Stimulated activated CD4-positive, alpha-beta T cell treated with anti-CD3 and anti-CD28 coated beads, TNF-alpha, amount 100 ng/mL, for 24 hours (primary cell): Measurements from ENCODE around the gene KRT81.
"Not testable (repeated sequence)": the region's sequence is repeated elsewhere in the genome, so short reads cannot be mapped to it uniquely, and the experiment has no call there.

Experiments used
- DNase-seq, 3 experiments: peaks; one replicate each; pipeline ENCODE4 v3.0.0-alpha.2; 2020; ENCODE audit warnings: low read depth in 3 of 3

The KRT81 gene

DNA sequence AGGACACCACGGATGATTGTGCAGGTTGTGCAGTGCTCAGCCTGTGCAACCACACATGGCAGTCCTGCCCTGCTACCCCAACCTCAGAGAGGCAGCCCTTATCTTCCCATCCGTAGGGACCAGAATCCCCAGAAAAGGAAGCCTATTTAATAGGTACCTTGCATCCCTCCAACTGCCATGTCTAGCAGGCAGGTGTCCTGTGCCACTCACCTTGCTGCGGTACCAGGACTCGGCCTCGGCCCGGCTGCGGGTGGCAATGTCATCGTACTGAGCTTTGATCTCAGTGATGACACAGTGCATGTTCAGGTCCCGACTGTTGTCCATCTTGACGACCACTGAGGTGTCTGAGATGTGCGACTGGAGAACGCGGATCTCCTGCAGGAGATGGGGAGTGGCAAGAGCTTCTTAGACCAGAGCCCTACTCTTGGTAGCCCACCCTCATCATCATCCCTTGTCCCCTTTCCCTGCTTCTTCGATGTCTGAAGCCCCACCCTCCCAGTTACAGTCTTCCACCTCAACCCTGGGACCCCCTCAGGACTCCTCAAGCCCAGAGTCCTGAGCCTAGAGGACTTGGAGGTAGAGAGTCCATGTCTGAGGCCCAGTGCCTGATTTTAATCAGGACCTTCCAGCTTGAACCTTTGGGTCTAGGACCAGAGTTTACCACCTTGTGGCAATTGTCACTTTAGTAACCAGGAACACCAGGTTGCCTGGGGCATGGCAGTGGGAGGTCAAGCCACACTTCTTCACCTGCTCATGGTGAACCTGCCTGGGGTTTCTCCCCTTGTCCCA lies 37.7 kb downstream of the KRT81 start:
- no peak for DNase-seq

DNA sequence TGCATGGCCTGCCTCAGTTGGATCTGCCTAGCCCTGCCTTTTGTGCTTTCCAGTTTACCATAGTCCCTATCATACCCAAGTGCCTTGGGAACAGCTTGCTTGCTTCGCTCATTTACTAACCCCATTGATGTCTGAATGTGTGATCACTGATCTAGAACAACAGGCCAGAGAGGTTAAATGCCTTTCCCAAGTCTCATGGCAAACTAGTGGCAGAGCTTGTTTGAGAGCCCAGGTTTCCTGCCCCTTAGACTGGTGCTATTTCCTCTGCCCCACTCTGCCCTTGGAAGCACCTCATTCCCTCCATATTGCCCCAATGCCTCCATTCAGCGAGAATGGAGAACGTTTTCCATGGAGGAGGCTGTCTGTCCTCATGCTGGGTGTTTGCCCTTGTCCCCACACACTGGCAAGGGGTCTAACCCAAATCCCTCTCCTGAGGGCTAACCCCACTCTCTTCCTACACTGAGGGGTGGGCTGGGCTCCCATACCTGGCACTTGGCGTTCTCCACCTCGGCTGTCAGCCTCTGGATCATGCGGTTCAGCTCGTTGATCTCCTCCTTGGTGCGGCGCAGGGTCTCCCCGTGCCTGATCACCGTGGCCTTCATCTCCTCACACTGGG lies 38.5 kb downstream of the KRT81 start:
- DNase-seq: no peak

GRCh38 chr12:52252175-52252615 lies 39.1 kb downstream of the KRT81 start:
- not testable (repeated sequence) for DNase-seq

DNA sequence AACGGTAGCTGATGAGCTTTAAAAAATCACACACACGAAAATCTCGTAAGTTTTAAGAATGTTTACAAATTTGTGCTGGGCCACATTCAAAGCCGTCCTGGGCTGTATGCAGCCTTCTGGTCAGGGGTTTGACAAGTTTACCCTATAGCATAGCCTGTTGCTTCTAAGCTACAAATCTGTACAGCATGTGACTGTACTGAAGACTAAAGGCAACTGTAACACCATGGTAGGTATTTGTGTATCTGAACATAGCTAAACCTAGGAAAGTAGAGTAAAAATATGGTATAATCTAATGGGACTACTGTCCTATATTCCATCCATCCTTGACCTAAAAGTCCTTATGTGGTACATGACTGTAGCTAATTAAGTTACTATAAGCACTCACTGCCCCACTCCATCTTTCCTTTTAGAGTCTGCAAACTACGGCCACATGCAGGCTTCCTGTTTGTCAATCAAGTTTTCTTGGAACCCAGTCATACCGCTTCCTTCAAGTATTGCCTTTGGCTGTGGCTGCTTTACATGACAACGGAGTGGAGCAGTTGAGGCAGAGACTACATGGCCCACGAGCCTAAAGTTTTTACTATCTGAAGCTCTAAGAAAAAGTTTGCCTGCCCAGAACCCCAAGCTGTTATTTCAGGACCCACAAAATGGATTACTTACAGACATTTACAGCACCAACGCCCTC lies 39.8 kb downstream of the KRT81 start:
- no peak for DNase-seq

DNA sequence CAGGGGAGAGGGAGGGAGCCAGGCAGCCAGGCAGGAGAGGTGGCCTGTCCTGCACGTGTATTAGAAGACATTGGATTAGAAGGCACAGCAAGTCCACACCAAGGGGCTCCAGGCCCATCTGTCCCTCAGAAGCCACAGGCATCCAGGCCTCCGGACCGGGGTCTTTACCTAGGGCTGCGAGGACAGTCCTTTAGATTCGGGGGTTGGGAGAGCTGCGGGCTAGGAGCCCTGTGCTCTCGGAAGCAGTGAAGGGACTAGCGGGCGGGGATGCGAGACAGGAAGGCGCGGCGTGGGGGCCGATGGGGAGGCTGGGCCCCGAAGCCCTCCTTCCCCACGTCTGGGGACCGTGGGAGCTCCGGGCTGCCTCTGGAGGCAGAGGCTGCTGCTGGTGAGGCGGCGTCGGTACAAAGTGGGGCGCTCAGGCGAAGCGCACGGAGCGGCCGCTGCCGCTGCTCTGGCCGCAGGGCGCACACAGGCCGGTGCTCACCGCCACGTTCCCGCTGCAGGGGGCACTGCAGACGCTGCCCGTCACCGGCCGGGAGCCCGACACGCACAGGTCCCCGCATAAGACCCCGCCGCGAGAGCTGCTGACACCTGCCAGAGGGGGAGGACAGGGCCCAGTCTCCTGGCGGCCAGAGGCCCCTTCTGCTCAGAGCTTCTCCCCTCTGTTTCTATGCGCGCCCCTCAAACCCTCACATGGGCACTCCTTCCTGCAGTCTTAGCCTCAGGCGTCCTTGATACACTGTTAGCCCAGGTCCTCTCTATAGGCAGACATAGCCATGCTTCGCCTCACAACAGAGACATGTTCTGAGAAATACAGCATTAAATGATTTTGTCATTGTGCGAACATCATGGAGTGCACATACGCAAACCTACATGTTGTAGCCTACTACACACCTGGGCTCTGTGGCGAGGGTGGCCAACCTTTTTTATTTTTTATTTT lies 41.0 kb downstream of the KRT81 start:
- no peak for DNase-seq

DNA sequence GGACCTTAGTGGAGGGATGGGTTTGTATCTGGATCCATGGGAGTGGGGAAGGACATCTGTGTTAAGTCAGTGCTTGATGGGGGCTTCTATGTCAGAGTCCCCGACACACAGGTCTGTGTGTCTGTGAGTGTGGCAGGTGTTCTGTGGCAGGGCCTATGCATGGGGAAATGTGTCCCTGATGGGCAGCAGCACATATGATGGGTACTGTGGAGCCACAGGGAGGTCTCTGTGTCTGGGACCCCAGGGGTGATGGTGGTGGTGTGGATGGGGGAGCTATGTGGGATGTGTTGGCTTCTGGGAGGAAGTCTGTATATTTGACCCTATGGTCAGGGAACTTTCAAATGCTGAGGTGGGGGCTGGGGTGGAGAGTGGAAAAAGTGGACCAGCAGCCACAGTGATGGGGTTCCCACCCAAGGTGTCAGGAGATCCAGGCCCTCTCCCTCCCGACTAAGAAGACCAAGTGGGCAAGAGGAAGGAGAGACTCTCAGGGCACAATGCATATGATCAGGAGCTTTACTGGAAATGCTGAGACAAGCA lies 41.8 kb downstream of the KRT81 start:
- no peak for DNase-seq

- DNase-seq: no peak
Observed at GRCh38 chr12:52248541-52249461, 42.5 kb downstream of the KRT81 start.

GRCh38 chr12:52247622-52248540 lies 43.5 kb downstream of the KRT81 start:
- no peak for DNase-seq

GRCh38 chr12:52246720-52247621 lies 44.4 kb downstream of the KRT81 start:
- DNase-seq: no peak

DNA sequence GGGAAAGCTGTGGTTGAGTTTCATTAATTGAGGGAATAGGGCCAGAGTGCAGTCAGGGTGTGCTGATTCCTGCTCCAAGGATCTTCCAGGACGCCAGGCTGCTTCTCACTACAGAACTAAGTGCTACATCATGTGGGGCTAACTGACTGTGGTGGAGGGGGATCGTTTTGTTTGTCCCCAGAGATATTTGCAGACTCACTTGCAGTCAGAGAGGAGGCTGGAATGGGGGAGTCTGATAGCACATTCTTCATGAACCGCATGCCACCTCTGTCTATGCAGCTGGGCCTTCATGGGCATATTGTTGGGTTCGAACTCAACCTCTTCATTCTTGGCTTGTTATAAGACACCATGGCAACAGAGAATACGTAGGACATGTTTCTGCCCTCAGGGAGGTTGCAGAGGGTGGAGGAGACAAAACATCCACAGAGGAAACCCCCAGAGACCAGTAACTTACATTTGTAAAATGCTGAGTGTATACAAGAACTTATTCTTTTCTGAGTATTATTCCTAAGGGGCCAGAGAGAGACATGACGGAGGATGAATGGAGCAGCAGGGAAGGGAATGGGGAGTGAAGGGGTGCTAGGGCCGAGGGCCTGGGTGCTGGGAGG lies 45.3 kb downstream of the KRT81 start:
- DNase-seq: no peak

DNA sequence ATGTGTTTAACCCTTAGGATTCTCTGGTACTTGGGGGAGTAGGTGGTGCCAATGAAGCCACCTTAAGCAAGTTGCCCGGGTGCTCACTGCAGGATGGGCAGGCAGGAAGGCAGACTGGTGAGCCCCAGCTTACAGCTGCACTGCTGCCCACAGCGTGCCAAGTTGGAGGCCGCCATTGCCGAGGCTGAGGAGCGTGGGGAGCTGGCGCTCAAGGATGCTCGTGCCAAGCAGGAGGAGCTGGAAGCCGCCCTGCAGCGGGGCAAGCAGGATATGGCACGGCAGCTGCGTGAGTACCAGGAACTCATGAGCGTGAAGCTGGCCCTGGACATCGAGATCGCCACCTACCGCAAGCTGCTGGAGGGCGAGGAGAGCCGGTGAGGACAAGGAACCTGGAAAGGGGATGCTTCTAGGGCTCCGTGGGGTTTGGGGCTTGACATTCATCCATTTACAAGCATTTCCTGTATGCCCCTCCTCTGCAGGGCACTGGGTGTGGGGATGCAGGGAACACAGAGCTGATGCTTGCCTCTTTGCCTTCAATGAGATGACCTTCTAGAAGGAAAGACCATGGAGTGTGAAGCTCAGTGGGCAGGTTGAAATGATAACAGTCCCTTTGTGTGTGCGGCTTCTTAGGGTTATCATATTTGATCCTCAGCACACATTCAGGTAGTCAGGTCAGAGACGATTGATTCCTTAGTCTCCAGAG lies 45.9 kb downstream of the KRT81 start:
- no peak for DNase-seq

- no peak for DNase-seq
Observed at GRCh38 chr12:52244615-52244994, 46.7 kb downstream of the KRT81 start.

DNA sequence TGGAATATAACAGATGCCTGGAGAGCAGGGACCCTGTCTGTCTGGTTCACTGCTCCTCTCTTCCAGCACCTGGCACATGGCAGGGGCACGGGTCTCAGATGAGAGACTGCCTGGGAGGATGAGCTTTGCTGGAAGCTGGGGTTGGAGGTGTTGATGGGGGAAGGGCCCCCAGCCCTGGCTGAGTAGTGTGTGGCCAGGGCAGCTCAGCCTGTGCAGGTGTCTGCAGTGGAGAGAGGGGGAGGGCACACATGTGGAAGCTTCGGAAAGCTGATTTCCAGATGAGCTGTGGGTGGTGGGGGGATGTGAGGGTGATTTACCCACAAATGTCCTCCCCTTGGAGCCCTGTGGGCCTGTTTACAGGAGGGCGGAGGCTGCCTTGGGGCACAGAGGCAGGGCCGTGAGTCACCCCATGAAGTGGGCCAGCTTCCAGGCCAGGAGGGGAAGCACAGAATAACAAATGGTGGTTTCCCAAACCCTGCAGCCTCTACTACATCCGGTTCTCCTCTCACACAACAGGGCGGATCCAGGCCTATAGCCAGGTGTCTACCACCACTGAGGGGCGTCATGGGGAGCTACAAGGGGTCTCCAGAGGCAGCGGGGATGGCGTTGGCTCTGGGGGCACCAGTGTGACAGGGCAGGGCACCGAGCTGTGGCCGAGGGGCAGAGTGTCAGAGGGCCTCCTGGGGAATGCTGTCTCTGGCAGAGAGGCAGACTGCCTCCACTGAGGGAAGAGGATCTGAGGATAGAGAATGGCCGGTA lies 47.3 kb downstream of the KRT81 start:
- peak; percentile 30 to 71 (median 33) for DNase-seq

- DNase-seq: no peak
Observed at GRCh38 chr12:52243259-52243855, 48.0 kb downstream of the KRT81 start.

GRCh38 chr12:52242442-52243258 lies 48.7 kb downstream of the KRT81 start:
- DNase-seq: no peak
